ENCODE data around the gene TAF1L. TPM values are rescaled to one million over a fixed set of nuclear protein-coding genes. Genes with fewer than 3 reads are reported as not detected.
"Not testable (repeated sequence)": the region's sequence is repeated elsewhere in the genome, so short reads cannot be mapped to it uniquely, and the experiment has no call there.

The TAF1L gene
- total RNA-seq, 4 donors from 2014 or later: 0.08 to 0.24 (median 0.08) TPM; not detected in 1

DNA sequence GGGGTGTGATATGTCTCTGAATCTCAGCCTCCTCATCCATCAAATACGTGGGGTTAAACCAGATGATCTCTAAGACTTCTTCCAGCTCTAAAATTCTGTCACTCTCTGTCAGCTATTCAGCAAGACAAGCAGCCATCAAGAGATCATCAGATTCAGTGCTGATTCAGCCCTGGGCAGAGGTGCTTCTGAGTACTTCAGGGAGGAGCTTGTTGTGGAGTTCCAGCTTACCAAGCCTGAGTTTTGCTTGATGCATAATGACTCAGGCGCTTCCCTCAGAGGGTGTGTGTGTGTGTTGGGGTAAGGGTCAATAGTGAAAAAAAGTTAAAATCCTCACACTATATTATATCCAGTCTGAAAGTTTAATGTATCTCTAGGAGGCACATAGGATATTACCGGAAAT is 29.6 kb upstream of the TAF1L start:
- no peak for DNase-seq (ENCODE audit: low spot score in 2 of 2)
- Histone ChIP-seq H3K4me3 (no peak overlapping the region), H3K36me3 (no peaks in the 10 kb centered on the region), H3K27ac (no peak overlapping the region), H3K9me3 (no peaks in the 10 kb centered on the region), H3K27me3 (no peaks in the 10 kb centered on the region), H3K4me1 (no peaks in the 10 kb centered on the region)
- TF ChIP-seq POLR2A (IDR thresholded peaks at IDR 0.05) (no peak), EP300 (IDR thresholded peaks at IDR 0.05) (no peak), POLR2AphosphoS5 (IDR thresholded peaks at IDR 0.05) (no peak)
- TF ChIP-seq, protein P1, sequence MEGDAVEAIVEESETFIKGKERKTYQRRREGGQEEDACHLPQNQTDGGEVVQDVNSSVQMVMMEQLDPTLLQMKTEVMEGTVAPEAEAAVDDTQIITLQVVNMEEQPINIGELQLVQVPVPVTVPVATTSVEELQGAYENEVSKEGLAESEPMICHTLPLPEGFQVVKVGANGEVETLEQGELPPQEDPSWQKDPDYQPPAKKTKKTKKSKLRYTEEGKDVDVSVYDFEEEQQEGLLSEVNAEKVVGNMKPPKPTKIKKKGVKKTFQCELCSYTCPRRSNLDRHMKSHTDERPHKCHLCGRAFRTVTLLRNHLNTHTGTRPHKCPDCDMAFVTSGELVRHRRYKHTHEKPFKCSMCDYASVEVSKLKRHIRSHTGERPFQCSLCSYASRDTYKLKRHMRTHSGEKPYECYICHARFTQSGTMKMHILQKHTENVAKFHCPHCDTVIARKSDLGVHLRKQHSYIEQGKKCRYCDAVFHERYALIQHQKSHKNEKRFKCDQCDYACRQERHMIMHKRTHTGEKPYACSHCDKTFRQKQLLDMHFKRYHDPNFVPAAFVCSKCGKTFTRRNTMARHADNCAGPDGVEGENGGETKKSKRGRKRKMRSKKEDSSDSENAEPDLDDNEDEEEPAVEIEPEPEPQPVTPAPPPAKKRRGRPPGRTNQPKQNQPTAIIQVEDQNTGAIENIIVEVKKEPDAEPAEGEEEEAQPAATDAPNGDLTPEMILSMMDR (IDR thresholded peaks at IDR 0.05): no peak
- 76% methylated on average over 3 of the region's 3 CpGs for WGBS

DNA sequence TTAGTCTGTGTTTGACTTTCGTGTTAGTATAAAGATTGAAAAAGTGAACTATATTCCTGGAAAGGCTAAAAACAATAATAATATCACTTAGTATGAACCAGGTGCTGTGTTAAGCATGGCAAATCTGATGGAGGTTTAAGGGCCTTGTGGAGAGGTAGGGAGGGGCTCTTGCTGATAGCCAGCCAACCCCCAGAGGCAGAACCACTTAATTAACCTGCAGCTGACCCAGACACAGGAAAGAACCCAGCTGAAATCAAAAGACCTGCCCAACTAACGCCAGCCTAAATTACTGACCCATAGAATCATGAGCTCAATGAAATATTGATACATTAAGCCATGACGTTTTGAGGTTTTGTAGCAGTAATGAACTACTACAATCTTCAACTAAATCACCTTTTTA is 28.3 kb upstream of the TAF1L start:
- Histone ChIP-seq H3K4me3 (no peak overlapping the region), H3K27me3 (no peaks in the 10 kb centered on the region), H3K27ac (no peak overlapping the region), H3K36me3 (no peaks in the 10 kb centered on the region), H3K4me1 (no peaks in the 10 kb centered on the region), H3K9me3 (no peaks in the 10 kb centered on the region)
- WGBS: 56% methylated on average over 3 of the region's 3 CpGs
- no peak for DNase-seq (ENCODE audit: low spot score in 2 of 2)
- TF ChIP-seq EP300 (IDR thresholded peaks at IDR 0.05) (no peak), POLR2AphosphoS5 (IDR thresholded peaks at IDR 0.05) (no peak), POLR2A (IDR thresholded peaks at IDR 0.05) (no peak)
- TF ChIP-seq, protein P1 (IDR thresholded peaks at IDR 0.05): no peak

GRCh38 chr9:32647671-32648070 is 12.2 kb upstream of the TAF1L start:
- TF ChIP-seq, protein P1 (IDR thresholded peaks at IDR 0.05): no peak
- TF ChIP-seq EP300 (IDR thresholded peaks at IDR 0.05) (no peak), POLR2A (IDR thresholded peaks at IDR 0.05) (no peak), POLR2AphosphoS5 (IDR thresholded peaks at IDR 0.05) (no peak)
- Histone ChIP-seq H3K27ac (no peak overlapping the region), H3K9me3 (no peaks in the 10 kb centered on the region), H3K4me3 (no peak overlapping the region), H3K4me1 (no peaks in the 10 kb centered on the region), H3K27me3 (no peaks in the 10 kb centered on the region), H3K36me3 (no peaks in the 10 kb centered on the region)
- DNase-seq (ENCODE audit: low spot score in 2 of 2): no peak
- WGBS: 73% methylated on average over 2 of the region's 2 CpGs

DNA sequence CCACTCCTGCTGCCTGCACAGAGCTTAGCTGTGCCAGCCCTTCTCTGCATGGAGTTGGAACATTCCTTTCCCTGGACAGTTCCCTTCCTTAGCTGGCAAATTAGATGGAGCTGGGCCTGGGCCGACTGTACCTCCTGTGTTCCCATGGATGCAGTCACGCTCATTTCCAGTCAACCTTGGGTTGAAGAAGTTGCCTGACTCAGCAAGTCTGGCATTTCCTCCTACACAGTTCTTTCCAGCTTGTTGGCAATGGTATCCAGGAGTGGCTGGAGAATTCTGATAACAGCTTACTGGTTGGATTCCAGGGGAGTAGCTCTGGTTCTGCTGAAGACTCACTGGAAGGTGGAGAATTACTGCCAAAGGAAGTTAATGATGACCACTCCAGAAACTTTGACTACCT is 9.2 kb upstream of the TAF1L start:
- Histone ChIP-seq H3K36me3 (no peaks in the 10 kb centered on the region), H3K4me1 (no peaks in the 10 kb centered on the region), H3K9me3 (no peaks in the 10 kb centered on the region), H3K27ac (no peak overlapping the region), H3K4me3 (no peak overlapping the region), H3K27me3 (no peaks in the 10 kb centered on the region)
- no peak for DNase-seq (ENCODE audit: low spot score in 2 of 2)
- TF ChIP-seq POLR2AphosphoS5 (IDR thresholded peaks at IDR 0.05) (no peak), EP300 (IDR thresholded peaks at IDR 0.05) (no peak), POLR2A (IDR thresholded peaks at IDR 0.05) (no peak)
- TF ChIP-seq, protein P1 (IDR thresholded peaks at IDR 0.05): no peak
- WGBS: 82% methylated on average over 2 of the region's 2 CpGs

- H3K4me3 ChIP-seq; H3K27me3 ChIP-seq; H3K4me1 ChIP-seq; DNase-seq (ENCODE audit: low spot score in 2 of 2); H3K9me3 ChIP-seq; H3K36me3 ChIP-seq; H3K27ac ChIP-seq: not testable (repeated sequence)
- WGBS: 79% methylated on average over 5 of the region's 5 CpGs
These were observed 2.3 kb downstream of the TAF1L start for GRCh38 chr9:32633151-32633550.

DNA sequence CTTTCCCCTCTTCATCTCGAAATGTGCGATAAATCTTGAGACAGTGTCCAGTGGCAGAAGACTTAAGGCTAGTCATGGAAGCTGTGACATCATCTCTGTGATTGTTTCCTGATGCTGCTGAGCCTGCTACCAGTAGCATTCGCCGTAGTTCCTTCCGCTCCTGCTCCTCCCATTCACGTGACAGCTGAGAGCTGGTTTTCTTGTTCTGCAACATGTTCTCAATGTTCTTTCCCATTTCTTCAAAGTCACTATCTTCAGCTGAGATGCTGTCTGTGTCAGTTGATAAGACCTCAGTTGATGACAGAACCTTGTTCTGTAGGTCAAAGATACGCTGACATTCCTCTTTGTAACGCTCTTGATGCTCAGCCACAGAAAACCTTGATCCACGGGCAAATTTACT is 3.5 kb downstream of the TAF1L start:
- WGBS: 80% methylated on average over 9 of the region's 9 CpGs

More for the DNA sequence above, 3.5 kb downstream of the TAF1L start:
- no peak overlapping the region for H3K27ac ChIP-seq
- no peak for DNase-seq (ENCODE audit: low spot score in 2 of 2)
- no peaks in the 10 kb centered on the region for H3K36me3 ChIP-seq
- H3K4me1 ChIP-seq: no peaks in the 10 kb centered on the region
- H3K4me3 ChIP-seq: no peak overlapping the region
- H3K27me3 ChIP-seq: no peaks in the 10 kb centered on the region
- TF ChIP-seq POLR2AphosphoS5 (IDR thresholded peaks at IDR 0.05) (no peak), POLR2A (IDR thresholded peaks at IDR 0.05) (no peak)
- TF ChIP-seq, protein P1 (IDR thresholded peaks at IDR 0.05): no peak
- no peaks in the 10 kb centered on the region for H3K9me3 ChIP-seq

All from suprapubic skin (tissue), 4 donors.